GM19455 (cell line): ENCODE data around the gene GFY.

Experiments used
- ATAC-seq: cut with Tn5 transposase; IDR thresholded peaks from one replicate; pipeline ENCODE4 v1.9.1; 2021; ENCODE audit not compliant: unreplicated experiment

GFY gene

DNA sequence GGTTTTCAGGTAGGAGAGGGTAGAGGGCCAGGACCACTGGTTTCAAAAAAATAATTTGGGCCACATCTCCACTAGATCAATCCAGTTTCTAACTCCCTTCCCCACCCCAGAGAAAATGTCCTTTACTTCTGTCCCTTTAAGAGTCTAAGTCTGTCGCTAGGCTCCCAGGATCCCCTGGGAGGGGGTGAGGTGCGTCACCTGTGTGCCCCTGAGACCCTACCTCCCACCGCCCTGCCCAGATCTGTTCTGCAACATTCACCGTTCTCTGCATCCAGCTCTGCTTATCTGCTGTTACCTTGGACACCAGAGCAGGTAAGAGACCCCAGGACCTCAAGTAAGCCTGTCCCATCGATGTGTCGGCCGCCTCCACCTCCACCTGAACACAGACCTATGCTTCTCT is at the start of gene GFY:
TSS of gene GFY (plus strand) at position 211 of the 400 bp plus-strand sequence. CDS start 1,043 bp downstream, outside the sequence.
- no peak for ATAC-seq

DNA sequence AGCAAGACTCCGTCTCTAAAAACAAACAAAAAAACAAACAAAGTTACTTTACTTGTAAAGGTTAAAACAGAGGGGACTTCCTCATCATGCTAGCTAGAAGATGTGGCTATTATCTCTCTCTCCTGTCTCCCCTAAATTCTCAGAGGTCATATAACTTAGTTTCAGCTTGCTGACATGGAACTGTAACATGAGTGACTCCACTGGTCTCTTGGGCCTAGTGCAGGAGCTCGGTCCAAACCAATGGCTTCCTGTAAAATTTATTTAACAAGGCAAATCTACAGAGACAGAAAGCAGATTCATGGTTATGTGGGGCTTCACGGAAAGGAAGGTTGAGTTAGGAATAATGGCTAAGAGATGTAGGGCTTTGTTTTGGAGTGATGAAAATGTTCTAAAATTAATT is 46.7 kb upstream of the GFY start:
- ATAC-seq, result no peak

GRCh38 chr19:49380391-49380790 is 44.8 kb upstream of the GFY start:
- ATAC-seq, result no peak

DNA sequence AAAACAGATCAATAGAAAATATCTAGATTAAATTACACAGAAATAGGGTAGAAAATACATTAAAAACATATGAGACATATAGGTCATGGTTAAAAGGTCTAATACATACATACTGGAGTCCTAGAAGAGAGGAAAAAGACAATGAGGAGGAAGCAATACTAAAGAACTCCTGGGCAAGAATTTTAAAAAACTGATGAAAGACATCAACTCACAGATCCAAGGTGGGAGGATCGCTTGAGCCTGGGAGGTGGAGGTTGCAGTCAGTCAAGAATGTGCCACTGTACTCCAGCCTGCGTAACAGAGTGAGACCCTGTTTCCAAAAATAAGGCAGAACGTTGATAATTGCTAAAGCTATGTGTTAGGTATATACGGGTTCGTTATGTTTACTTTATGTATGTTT is 42.5 kb upstream of the GFY start:
- no peak for ATAC-seq

DNA sequence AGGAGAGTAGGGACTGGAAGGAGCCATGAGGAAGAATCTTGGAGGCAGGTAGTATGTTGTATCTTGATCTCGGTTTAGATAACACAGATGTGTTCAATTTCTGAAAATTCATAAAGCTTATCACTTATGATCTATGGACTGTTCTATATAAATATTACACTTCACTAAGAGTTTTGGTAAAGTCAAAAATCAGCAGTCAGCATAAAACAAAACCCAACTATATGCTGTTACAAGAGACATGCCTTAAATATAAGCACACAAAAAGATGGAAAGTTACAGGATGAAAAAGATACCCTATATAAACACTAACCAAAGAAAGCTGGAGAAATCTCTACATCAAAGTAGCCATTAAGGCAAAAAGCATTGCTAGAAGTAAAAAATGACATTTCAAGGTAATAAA is 41.6 kb upstream of the GFY start:
- ATAC-seq, result no peak

GRCh38 chr19:49387936-49388372 is 37.2 kb upstream of the GFY start, which contains the start of gene KASH5:
Gene KASH5 (plus strand): TSS chr19:49388249. CDS start chr19:49390884, 2,635 bp downstream.
- no peak for ATAC-seq

GRCh38 chr19:49389406-49389805 is 35.8 kb upstream of the GFY start:
- no peak for ATAC-seq

DNA sequence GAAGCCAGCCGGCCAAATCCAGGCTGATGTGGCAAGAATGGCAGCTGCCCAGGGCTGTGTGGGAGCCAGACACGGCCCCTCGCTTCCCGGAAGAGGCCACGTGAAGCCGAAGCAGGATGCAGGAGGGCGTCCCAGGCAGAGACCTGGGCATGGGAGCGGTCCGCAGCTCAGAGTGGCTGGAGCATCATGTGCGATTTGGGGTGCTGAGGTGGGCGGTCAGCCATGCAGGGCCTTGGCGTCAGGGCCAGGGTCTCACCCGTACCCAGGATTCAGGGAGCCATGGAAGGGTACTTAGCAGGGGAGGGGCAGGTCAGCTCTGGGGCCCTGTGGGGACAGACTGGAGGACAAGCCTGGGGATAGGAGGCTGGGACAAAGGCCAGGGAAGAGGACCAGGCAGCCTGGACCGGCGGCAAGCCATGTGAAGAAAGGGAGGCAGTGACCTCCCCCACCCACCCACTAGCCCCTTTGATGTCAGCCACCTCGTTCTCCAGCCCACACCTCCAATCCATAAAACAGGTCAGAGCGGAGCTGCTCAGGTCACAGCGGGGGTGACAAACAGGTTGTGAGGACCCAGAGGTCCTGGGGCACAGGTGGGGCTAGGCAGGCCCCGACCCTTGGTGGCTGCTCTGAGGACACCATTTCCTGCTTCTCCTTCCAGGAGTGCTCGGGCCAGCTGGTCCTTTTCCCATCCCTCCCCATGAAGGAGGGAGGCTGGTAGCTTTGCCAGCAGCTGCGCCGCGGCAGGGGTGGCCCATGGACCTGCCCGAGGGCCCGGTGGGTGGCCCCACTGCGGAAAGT is 34.9 kb upstream of the GFY start:
- ATAC-seq, result no peak

DNA sequence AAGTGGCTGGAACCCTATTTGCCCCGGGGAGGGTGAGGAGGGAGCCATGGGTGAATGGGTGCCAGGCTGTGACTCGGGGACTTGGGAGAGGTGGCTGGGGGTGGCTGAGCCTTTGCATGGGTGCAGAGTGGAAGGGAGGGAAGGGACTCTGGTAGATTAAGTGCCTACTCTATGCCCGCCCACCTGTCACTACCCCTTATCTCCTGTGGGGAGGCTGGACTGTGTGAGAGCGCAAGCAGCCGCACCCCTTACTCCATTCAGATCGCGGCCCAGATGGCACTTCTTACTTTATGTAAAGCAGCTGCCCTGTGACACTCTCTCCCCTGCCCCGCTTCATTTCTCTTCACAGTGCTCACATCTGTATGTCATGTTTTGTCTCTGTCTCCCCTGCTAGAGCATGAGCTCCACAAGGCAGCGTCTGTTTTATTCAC is 34.2 kb upstream of the GFY start:
- no peak for ATAC-seq

DNA sequence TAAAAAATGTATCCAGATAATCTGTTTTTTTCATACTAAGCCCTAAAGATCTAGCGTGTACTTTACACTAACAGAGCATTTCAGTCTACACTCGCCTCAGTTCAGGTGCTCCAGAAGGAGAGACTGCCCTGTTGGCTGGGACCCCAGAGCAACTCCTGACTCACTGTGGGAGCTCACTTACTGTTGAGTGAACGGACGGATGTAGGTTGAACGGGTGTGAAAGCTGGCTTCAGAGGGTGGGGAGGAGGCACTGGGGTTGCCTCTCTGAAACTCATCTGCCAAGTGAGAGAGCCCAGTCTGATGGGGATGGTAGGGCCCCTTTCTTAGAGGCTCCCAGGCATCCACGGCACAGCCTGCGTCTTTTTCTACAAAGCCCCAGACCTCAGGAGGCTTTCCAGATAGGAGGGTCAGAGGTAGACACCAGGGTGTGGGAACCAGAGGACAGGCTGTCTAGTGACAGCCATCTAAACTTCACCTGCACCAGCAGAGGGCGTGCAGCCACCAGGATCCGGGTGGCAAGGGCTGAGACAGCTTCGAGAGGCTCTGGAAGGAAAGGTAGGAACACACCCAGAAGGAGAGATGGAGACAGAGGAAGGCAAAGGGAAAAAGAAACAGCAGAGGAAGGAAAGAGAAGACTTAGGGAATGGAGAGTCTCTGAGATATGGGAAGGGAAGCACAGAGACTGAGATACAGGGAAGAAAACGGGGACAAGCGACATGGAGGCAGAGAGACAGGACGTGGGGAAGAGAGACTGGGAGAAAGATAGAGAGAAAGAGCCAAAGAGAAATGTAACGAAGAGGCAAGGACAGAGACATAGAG is 33.4 kb upstream of the GFY start:
- no peak for ATAC-seq

- ATAC-seq, result no peak
Observed at GRCh38 chr19:49393881-49394280, 31.3 kb upstream of the GFY start.

GRCh38 chr19:49395581-49396407 is 29.4 kb upstream of the GFY start:
- ATAC-seq, result no peak

DNA sequence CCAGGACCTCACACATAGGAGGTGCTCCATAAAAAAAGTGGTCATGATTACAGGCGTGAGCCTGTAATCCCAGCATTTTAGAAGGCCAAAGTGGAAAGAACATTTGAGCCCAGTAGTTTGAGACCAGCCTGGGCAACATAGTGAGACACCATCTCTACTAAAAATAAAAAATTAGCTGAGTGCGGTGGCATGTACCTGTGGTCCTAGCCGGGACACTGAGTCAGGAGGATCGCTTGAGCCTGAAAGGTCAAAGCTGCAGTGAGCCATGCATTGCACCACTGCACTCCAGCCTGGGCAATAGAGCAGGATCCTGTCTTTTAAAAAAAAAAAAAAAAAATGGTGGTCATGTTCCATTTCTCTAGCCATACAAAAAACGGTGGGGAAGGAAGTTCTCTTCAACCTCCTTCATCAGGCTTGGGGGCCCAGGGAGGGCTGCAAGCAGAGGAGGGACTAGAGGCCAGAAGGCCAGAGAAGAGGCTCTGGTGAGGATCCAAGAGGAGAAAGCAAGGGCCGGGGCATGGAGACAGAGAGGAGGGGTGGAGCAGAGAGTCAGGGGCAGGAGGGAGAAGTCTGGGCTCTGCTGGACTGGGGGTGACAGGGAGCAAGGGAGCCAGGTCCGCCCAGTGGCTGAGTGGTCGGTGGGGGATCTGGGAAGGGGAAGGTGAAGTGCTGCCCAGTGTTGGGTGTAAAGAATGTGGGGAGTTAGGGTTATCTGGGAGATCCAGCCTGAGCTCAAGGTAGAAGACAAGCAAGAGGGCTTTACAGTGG is 28.3 kb upstream of the GFY start:
- no peak for ATAC-seq

- no peak for ATAC-seq
Observed at GRCh38 chr19:49398001-49398615, 27.1 kb upstream of the GFY start.

DNA sequence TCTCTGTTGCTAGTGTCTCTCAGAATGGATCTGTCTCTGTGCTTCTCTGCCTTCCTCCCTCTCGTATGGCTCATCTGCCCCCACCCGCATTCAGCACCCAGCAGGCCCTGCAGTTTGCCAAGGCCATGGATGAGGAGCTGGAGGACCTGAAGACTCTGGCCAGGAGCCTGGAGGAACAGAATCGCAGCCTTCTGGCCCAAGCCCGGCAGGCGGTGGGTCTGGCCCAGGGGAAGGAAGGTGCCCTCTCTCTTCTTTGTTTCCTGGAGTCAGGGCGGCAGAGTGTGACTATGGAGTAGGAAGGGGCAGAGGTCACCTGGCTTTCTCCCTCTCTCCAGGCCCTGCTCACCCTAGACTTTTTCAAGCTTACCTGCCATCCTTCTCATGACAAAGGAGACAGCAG is 26.3 kb upstream of the GFY start:
- ATAC-seq, result no peak

- no peak for ATAC-seq
Observed at GRCh38 chr19:49400029-49400428, 25.2 kb upstream of the GFY start.

GRCh38 chr19:49403404-49404187 is 21.6 kb upstream of the GFY start:
- no peak for ATAC-seq

DNA sequence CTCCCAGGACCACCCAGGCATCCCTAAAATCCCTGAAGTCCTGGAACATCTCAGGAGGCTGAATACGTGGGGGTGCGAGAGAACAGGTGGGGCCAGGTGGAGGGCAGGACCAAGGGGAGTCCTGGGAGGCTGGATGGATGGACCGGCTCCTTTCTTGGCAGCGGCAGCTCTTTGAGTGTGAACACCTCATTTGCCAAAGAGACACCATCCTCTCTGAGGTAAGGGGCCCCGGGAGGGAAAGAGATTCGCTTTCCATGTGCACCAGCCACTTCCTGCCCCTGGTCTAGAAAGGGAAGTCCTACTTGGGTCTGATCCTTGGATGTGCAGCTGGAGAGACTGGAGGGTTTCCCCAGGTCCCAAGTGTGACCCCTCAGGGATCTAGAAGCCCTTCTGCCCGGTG is 18.1 kb upstream of the GFY start:
- no peak for ATAC-seq

DNA sequence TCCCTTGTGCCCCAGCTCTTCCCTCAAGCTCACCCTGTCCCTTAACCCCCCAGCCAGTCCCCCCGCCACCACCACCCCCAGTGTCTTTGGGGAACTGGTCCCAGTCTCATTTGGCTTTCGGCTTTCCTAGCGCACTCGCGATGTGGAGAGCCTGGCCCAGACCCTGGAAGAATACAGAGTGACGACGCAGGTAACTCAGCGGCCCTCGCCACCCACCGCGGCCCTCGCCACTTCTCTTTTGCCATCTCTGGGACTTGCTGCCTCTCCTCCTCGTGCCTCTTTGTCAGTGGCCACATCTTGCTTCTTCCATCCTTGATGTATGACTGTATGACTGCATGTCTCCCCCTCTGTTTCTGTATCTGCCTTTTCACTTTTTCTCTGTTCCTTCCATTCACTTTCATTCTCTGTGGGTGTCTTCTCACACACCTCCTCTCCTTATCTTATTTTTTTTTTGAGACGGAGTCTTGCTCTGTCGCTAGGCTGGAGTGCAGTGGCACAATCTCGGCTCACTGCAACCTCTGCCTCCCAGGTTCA is 17.6 kb upstream of the GFY start:
- no peak for ATAC-seq
